HG02884 (cell line): Measurements from ENCODE around the gene APOL1.
"Not testable (repeated sequence)": the region's sequence is repeated elsewhere in the genome, so short reads cannot be mapped to it uniquely, and the experiment has no call there.

Experiments
- ATAC-seq: cut with Tn5 transposase; IDR thresholded peaks from one replicate; pipeline ENCODE4 v1.9.1; 2021; ENCODE audit warnings: mild to moderate bottlenecking, moderate library complexity; ENCODE audit not compliant: unreplicated experiment

APOL1 gene

DNA sequence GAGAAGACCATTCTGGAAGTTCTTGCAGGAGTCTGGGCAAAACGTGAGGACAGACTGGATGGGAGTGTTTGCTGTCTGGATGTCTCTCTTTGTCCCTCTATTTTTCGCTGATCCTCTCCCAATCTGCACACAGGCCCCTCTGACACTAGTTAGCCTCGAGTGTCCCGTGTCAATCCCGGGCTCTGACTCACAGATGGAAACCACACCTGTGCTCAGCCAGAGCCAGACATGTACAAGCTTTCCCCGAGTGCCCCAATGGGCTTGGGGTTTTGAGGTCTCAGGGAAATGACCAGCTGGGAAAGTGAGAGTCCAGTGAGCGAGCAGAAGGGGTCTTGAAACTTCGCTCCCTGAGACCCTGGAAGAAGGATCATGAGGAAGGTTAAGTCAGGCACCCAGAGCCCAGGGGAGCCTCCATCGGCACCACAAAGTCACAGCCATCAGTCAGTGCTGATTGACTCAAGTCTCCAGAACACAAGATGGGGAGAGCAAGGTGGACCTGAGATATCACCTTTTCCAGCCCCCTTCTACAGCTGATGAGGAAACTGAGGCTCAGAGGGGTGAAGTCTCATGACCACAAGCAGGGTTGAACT lies 27.5 kb upstream of the APOL1 start:
- no peak for ATAC-seq

- ATAC-seq, result no peak
Measured at GRCh38 chr22:36226189-36226588, 26.7 kb upstream of the APOL1 start.

- no peak for ATAC-seq
Measured at GRCh38 chr22:36227396-36227795, 25.5 kb upstream of the APOL1 start.

DNA sequence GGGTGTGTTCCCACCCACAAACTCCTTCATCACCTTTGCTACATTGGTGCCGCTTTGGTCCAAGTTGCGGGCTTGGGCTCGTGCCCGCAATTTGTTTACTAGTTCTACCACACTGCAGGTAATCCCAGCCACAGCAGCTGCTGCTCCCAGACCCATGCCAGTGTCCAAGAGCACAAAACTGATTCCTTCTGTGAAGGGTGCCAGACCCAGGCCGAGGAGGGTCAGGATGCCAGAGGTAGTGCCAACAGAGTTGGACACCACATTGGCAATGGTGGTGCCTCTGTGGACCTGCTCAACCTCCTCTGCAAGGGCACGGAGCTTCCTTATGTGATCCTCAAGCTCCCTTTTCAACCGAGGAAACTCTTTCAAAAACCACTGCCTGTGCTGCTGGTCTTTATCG lies 25.1 kb upstream of the APOL1 start:
- no peak for ATAC-seq

DNA sequence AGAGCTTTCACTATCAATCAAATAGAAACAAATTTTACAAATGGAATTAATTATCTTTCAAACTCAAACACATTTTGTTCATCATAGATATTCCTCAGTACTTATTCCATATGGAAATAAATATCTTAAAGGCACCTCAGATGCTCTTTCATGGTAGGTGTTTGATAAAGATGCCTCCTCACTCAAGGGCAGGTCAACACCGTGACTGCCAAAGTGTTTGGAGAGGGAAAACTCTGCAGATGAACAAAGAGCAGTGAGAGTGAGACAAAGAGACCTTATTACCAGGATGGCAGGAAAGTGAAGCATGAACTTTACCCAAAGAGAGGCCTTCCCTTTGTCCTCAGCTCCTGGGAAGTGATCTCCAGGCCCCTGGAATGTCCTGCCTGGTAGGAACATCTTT lies 24.6 kb upstream of the APOL1 start:
- ATAC-seq, result not testable (repeated sequence)

DNA sequence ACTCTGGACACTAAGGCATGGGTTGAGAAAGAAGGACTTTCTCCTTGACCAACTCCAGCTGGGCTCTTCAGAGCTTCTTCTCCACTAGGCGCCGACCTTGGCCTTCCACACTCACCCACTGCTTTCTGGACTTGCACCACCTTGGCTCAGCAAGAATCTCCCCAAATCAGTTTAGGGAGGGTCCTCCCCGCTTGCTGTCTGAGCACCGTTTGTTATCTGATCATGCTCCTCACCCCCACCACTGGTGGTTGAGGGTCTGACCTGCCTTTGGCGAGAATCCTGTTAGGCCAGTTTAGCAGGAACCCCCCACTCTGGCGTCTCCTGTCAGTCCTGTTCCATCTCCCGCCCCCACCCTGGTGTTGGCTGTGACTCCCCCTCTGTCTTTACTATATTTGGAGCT lies 24.0 kb upstream of the APOL1 start:
- no peak for ATAC-seq

DNA sequence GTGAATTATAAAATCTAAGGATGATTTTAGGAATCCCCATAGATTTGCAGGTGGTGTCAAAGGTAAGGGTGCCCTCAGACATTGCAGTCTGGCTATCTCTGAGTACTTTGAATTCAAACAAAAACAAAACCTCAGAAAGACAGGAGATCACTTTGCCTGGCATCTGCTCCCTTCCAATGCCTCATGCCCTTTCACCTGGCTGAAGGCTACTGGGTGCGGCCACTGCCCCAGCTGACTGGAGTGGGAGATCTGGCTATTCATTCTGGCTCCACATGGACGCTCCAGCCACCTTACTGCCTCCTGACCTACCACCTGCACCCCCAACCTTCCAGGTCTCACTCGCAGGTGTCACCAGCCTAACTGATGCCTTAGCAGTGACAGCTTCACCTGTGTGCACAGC lies 23.3 kb upstream of the APOL1 start:
- ATAC-seq, result not testable (repeated sequence)

DNA sequence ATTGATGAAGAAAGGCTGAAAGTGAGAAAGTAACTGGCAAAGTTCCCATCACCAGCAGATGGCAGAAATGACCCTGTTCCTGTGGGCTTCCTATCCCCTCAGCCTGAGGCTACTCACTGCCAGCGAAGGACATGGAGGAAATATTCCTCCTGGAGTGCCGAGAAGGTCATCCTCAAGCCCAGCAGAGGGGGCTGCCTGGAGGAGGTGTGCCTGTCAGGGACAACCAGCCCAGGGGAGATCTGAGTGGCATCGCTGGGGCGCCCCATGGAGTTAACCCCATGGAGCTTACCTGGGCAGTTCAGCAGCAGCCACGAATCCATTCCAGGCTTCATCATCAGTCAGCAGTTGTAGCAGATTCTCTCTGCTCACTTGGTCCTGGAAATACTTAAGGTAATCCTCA lies 21.9 kb upstream of the APOL1 start:
- ATAC-seq, result not testable (repeated sequence)

DNA sequence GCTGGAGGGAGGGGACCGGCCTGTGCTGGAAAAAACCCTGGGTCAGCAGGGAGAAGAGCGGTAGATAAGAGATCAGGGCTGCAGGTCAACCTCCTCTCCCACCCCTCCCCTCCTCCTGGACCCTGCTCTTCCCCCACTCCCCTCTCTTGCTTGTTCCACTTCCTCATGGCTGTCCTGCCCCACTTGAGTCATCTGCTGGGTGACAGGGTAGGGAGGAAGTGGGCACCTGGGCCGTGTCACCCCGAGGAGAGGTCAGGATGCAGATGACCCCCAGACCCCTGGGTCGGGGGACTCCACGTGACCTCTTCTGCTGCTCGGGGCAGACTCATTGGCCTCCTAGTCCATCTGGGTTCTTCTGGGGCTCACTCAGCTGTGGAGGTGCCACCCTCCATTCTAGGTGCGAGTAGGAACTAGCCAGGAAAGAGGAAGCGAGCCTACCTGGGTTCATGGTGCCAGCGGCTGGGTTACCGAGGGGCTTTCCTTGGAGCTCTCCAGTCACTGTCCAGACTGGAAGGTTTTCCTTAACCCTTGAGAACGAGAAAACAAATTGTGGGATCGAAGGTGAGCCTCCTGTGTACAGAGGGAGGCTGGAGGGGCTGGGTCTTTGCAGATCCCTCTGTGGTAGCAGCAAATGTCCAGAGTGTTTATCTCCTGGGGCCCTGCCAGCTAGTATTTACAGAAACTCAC lies 20.1 kb upstream of the APOL1 start:
- no peak for ATAC-seq

DNA sequence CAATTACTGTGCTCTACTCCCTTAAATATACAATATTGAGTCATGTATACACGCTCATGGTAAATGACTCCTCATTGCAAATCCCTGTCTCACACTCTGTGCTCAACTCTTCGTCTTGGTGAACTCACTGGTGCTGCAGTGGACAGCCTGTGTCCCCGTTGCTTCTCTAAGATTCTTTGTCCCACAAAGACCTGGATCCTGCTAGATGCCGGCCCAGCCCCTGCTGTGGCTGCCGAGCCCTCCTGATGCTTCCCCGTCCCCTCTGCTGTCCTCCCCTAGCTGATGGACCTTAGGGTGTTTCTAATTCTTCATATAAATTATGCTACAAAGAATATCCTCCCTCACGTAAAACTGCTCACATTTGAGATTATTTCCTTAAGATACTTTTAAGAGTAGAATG lies 19.1 kb upstream of the APOL1 start:
- no peak for ATAC-seq

- no peak for ATAC-seq
Measured at GRCh38 chr22:36234213-36234612, 18.7 kb upstream of the APOL1 start.

DNA sequence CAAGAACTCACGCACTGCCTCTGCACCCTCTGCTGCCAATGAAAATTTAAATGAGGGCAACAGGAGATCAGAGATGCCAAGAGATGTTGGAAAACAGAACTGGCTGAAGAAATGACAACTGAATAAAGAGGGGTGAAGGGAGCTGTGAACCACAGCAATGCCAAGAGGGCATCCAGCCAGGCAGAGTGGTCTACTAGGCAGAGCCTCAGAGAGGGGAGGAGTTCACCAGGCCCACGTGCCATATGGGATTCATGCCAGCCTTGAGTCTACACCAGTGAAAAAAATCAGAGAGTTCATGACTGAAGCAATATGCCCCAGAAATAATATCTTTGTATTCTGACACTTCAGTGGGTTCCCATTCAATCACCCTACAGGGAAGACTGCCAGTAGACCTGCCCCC lies 18.0 kb upstream of the APOL1 start:
- no peak for ATAC-seq

DNA sequence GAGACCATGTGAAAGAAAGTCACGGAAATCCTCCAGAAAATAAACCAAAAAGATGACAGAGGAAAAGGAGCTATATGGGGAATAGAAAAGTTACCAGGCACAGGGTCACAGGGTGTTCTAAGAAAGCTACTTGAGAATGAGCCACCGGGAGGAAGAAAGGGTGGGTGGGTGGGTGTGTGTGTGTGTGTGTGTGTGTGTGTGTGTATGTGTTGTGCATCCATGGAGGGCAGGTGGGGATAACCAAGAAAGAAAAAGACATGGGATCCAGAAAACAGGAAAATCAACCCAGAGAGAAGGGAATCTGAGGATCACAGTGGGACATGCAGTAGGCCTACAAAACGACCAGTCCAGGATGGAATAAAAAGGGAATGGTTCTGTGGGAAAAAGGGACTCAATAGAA lies 17.3 kb upstream of the APOL1 start:
- ATAC-seq, result no peak

DNA sequence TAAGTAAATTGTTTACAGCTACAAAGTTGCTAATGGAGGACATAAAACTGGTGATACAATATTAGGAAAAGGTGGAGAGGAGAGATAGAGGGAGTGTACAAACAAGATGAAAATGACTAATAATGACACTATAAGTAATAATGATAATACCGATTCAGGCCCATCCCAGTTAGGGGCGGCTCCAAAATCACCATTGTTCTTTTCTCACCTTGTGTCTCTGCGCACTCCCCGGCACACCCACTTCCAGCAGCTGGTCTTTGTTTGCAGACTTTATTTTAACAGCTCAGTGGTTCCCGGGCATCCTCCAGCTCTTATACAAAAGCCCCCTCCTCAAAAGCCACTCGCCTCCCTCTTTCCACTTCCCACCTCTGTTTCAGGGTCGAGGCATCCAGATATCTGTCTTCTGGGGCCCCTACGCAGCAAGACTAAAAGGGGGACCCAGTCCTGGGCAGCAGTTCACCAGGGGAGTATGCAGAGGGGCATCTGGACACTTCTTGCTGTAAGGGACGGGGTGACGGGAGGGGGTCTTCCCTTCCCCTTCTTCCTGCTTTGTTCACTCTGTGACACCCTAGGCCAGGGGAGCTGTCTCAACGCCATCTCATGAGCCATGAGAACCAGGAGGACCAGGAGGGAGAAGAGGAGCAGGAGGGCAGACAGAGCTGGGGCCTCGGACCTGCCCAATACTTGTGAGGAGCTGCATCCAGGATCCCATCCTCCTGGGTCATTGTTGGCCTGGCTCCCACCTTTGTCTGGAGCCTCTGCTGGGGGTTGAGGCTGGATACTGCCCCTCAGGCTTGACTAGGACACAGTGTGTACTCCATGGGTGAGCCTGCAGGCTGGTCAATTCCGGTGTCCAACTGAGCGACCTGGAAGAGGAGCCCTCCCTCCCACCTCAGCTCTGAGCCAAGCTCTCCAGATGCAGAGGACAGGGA lies 16.3 kb upstream of the APOL1 start:
- ATAC-seq, result no peak

GRCh38 chr22:36237462-36238372 lies 15.2 kb upstream of the APOL1 start:
- no peak for ATAC-seq

DNA sequence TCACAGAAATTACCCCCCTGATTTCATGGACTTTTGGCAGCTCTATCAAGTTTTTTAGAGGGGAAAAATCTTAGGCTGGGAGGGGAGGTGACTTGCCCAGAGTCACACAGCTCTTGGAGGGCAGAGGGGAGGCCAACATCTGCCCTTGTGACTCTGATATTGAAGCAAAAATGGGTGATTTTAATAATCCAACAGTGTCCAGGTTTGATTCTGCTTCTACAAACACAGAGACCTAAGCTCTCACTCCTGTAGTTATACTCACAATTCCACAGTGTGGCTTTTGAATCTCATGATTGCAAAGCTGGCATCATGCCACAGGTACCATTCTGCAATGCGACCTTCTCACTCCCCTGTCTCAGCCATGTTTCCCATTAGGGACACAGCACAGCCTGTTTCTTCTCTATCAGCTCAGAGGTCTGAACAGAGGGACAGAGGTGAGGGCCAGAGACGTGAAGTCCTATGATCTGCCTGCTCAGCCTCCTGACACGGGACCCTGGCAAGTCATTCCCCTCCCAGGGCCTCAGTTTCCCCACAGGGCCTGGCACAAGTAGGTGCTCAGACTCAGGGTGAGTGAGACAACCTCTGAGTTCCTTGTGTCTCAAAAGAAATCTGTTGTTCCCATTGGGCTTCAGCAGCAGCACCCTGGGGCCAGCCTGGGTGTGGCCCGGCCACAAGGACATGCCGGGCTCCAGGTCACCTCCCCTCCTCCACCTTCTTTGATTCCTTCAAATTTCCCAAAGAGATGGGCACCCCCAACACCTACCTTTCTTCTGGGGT lies 14.4 kb upstream of the APOL1 start:
- ATAC-seq, result no peak

- peak; percentile 14 for ATAC-seq
Measured at GRCh38 chr22:36239150-36239400, 13.9 kb upstream of the APOL1 start.

- ATAC-seq, result peak; percentile 65
Measured at GRCh38 chr22:36239401-36240171, 13.3 kb upstream of the APOL1 start, which contains the start of gene APOL2. Gene APOL2, minus strand, starts transcription at chr22:36239527. Its CDS starts 6,365 bp downstream, at chr22:36233162.

- no peak for ATAC-seq
Measured at GRCh38 chr22:36243986-36244385, 8.9 kb upstream of the APOL1 start.
